HCT116 (cell line): ENCODE data around the gene RFTN1. TPM values are rescaled to one million over a fixed set of nuclear protein-coding genes. Genes with fewer than 3 reads are reported as not detected.

ENCODE experiments used
- ATAC-seq: fragments of 200-7000 bp; cut with Tn5 transposase; 2 replicates; pipeline ENCODE4 v1.9.1; 2020; ENCODE audit warnings: mild to moderate bottlenecking, moderate library complexity
- BruUV-seq: library from RNA; stranded (reverse); fragments of 400-500 nt; replicated peaks from 2 replicates; lab custom pipeline; 2021; lab: Mats Ljungman, UMichigan
- CTCF ChIA-PET: fragments of 300-600 bp; sonication (Branson Sonifier 250); formaldehyde crosslinking; loops from one replicate; lab custom pipeline; 2021; ENCODE audit warnings: antibody characterized with exemption; lab: Charles Lee
- POLR2A ChIA-PET: fragments of 300-600, 350-600 bp; sonication (Branson Sonifier 250); formaldehyde crosslinking; loops from one replicate; lab custom pipeline; 2021; ENCODE audit warnings: antibody characterized with exemption; lab: Charles Lee
- RAD21 ChIA-PET, 2 experiments: fragments of 300-600 bp; sonication (Branson Sonifier 250); formaldehyde crosslinking; loops; one replicate each; lab custom pipeline; 2023; ENCODE audit warnings: low total read pairs in 2 of 2; ENCODE audit not compliant: uncharacterized antibody in 2 of 2, unreplicated experiment in 2 of 2, low non-redundant PET in 1 of 2; lab: Charles Lee
- DNase-seq: peaks from one replicate; pipeline ENCODE4 v3.0.0-alpha.2; 2010; ENCODE audit warnings: low read depth, low spot score
- H2AFZ ChIP-seq: fragments of 200-600 bp; shearing (Covaris generic), sonication (generic); 2 replicates; pipeline ENCODE4 v1.6.1; 2017; ENCODE audit warnings: low read depth, mixed run types, mixed read lengths, antibody characterized with exemption, low read length; ENCODE audit not compliant: poor library complexity, severe bottlenecking
- H3K27ac ChIP-seq: 2 replicates; pipeline ENCODE4 v1.5.1; 2012; ENCODE audit warnings: low read depth, low read length
- H3K27me3 ChIP-seq: fragments of 200-600 bp; sonication (generic); 2 replicates; pipeline ENCODE4 v1.6.1; 2016; ENCODE audit warnings: mixed run types, low read length, mixed read lengths; ENCODE audit not compliant: insufficient read depth
- H3K36me3 ChIP-seq, 2 experiments: fragments of 200-500 bp in 1 of 2; fragments of 200-600 bp in 1 of 2; sonication (Bioruptor generic) in 1 of 2; sonication (generic) in 1 of 2; 2 replicates each; pipeline versions ENCODE4 v1.5.1 to v1.6.1; 2014 to 2016; ENCODE audit warnings: low read length in 2 of 2, inconsistent platforms in 1 of 2, mixed read lengths in 1 of 2, mixed run types in 1 of 2; ENCODE audit not compliant: insufficient read depth in 2 of 2, control insufficient read depth in 1 of 2
- H3K4me1 ChIP-seq, 2 experiments: fragments of 200-600 bp in 1 of 2; sonication (generic) in 1 of 2; 2 replicates each; pipeline versions ENCODE4 v1.5.1 to v1.6.1; 2012 to 2017; ENCODE audit warnings: low read length in 2 of 2, inconsistent platforms in 1 of 2, mild to moderate bottlenecking in 1 of 2, mixed read lengths in 1 of 2, mixed run types in 1 of 2, moderate library complexity in 1 of 2; ENCODE audit not compliant: insufficient read depth in 2 of 2, control insufficient read depth in 1 of 2
- H3K4me2 ChIP-seq: fragments of 200-600 bp; sonication (generic); 2 replicates; pipeline ENCODE4 v1.6.1; 2017; ENCODE audit warnings: mixed run types, low read length, mixed read lengths
- H3K4me3 ChIP-seq, 2 experiments: fragments of 200-600 bp in 1 of 2; sonication (generic) in 1 of 2; replicated peaks in 1 of 2; 2 replicates each; pipeline ENCODE4 v1.5.1; 2011 to 2016; ENCODE audit warnings: low read length in 2 of 2, control low read depth in 1 of 2, low read depth in 1 of 2, mild to moderate bottlenecking in 1 of 2, mixed read lengths in 1 of 2, mixed run types in 1 of 2
- H3K79me2 ChIP-seq: fragments of 200-600 bp; sonication (generic); 2 replicates; pipeline ENCODE4 v1.6.1; 2017; ENCODE audit warnings: mild to moderate bottlenecking, mixed run types, low read length, moderate library complexity, mixed read lengths; ENCODE audit not compliant: insufficient read depth
- H3K9ac ChIP-seq: fragments of 200-600 bp; sonication (generic); 2 replicates; pipeline ENCODE4 v1.6.1; 2016; ENCODE audit warnings: low read length, mixed read lengths
- H3K9me2 ChIP-seq: fragments of 200-600 bp; sonication (generic), shearing (Covaris generic); 2 replicates; pipeline ENCODE4 v1.6.1; 2017; ENCODE audit warnings: mixed run types, mild to moderate bottlenecking, moderate library complexity; ENCODE audit not compliant: insufficient read depth
- H3K9me3 ChIP-seq, 2 experiments: fragments of 200-500 bp in 1 of 2; fragments of 200-600 bp in 1 of 2; sonication (Bioruptor generic) in 1 of 2; sonication (generic) in 1 of 2; 2 replicates each; pipeline ENCODE4 v1.6.1; 2014 to 2017; ENCODE audit warnings: low read length in 2 of 2, mixed read lengths in 2 of 2, inconsistent platforms in 1 of 2, low read depth in 1 of 2, mild to moderate bottlenecking in 1 of 2, mixed run types in 1 of 2, moderate library complexity in 1 of 2; ENCODE audit not compliant: control insufficient read depth in 1 of 2, insufficient read depth in 1 of 2
- H4K20me1 ChIP-seq: fragments of 200-600 bp; sonication (generic), shearing (Covaris generic); 2 replicates; pipeline ENCODE4 v1.6.1; 2017; ENCODE audit warnings: mixed run types, mild to moderate bottlenecking, moderate library complexity; ENCODE audit not compliant: insufficient read depth
- ELF1 ChIP-seq: IDR thresholded peaks from 2 replicates; pipeline ENCODE4 v1.6.1; 2012; ENCODE audit warnings: low read depth, borderline replicate concordance
- JUND ChIP-seq: IDR thresholded peaks from 2 replicates; pipeline ENCODE4 v1.6.1; 2012
- POLR2A ChIP-seq: IDR thresholded peaks from 2 replicates; pipeline ENCODE4 v1.7.0; 2011; ENCODE audit warnings: borderline replicate concordance; ENCODE audit not compliant: insufficient read depth, insufficient read length; ENCODE audit errors: extremely low read depth
- POLR2AphosphoS5 ChIP-seq: IDR thresholded peaks from 2 replicates; pipeline ENCODE4 v1.6.1; 2011; ENCODE audit warnings: mild to moderate bottlenecking, low read depth, low read length, moderate library complexity
- SIN3A ChIP-seq: IDR thresholded peaks from 2 replicates; pipeline ENCODE4 v1.6.1; 2012; ENCODE audit warnings: low read depth
- intact Hi-C: fragments of 100-400 bp; cut with micrococcal nuclease; formaldehyde crosslinking; loops from 2 replicates; pipeline ENCODE4 v1.10.0; 2022
- total RNA-seq: library from RNA; stranded (reverse); gene quantifications from one replicate; pipeline ENCODE4 v1.2.1, GENCODE V29; 2021; ENCODE audit not compliant: unreplicated experiment
- TF ChIP-seq, protein P1 (sequence below): IDR thresholded peaks from 2 replicates; pipeline ENCODE4 v1.6.1; 2012; ENCODE audit warnings: low read depth
- TF ChIP-seq, protein P2 (sequence below): IDR thresholded peaks from 2 replicates; pipeline ENCODE4 v1.6.1; 2011; ENCODE audit warnings: mild to moderate bottlenecking, low read length, moderate library complexity; ENCODE audit not compliant: insufficient replicate concordance; ENCODE audit errors: extremely low read depth
- TF ChIP-seq, protein P3 (sequence below): IDR thresholded peaks from 2 replicates; pipeline ENCODE4 v1.6.1; 2012

The RFTN1 gene
- total RNA-seq, 1 experiment from 2014 or later: 3.9 TPM

DNA sequence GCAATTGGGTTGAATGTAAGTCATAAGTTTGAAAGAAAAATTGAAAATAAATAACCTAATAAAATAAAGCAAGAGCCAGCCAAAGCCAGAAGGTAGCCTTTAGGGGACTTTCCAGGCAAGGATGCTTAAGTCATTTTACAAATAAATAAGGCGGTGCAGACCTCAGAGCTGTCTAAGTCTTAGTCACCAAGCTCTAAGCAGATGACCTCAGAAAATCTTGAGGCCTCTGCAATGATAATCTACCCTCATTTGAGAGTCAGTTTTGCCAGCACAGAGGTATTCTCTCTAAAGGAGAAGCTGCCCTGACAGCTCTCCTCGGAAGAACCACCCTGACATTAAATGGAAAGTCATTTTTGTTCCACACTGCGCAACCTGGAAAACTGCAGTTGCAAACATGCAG is 134.6 kb downstream of the RFTN1 start (continued):
- TF ChIP-seq, protein P1, sequence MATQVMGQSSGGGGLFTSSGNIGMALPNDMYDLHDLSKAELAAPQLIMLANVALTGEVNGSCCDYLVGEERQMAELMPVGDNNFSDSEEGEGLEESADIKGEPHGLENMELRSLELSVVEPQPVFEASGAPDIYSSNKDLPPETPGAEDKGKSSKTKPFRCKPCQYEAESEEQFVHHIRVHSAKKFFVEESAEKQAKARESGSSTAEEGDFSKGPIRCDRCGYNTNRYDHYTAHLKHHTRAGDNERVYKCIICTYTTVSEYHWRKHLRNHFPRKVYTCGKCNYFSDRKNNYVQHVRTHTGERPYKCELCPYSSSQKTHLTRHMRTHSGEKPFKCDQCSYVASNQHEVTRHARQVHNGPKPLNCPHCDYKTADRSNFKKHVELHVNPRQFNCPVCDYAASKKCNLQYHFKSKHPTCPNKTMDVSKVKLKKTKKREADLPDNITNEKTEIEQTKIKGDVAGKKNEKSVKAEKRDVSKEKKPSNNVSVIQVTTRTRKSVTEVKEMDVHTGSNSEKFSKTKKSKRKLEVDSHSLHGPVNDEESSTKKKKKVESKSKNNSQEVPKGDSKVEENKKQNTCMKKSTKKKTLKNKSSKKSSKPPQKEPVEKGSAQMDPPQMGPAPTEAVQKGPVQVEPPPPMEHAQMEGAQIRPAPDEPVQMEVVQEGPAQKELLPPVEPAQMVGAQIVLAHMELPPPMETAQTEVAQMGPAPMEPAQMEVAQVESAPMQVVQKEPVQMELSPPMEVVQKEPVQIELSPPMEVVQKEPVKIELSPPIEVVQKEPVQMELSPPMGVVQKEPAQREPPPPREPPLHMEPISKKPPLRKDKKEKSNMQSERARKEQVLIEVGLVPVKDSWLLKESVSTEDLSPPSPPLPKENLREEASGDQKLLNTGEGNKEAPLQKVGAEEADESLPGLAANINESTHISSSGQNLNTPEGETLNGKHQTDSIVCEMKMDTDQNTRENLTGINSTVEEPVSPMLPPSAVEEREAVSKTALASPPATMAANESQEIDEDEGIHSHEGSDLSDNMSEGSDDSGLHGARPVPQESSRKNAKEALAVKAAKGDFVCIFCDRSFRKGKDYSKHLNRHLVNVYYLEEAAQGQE: no peak
- TF ChIP-seq, protein P2, sequence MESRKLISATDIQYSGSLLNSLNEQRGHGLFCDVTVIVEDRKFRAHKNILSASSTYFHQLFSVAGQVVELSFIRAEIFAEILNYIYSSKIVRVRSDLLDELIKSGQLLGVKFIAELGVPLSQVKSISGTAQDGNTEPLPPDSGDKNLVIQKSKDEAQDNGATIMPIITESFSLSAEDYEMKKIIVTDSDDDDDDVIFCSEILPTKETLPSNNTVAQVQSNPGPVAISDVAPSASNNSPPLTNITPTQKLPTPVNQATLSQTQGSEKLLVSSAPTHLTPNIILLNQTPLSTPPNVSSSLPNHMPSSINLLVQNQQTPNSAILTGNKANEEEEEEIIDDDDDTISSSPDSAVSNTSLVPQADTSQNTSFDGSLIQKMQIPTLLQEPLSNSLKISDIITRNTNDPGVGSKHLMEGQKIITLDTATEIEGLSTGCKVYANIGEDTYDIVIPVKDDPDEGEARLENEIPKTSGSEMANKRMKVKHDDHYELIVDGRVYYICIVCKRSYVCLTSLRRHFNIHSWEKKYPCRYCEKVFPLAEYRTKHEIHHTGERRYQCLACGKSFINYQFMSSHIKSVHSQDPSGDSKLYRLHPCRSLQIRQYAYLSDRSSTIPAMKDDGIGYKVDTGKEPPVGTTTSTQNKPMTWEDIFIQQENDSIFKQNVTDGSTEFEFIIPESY: no peak
- TF ChIP-seq JUND: no peak
- TF ChIP-seq POLR2AphosphoS5: no peak
- TF ChIP-seq, all 23 proteins: peak for 0

DNA sequence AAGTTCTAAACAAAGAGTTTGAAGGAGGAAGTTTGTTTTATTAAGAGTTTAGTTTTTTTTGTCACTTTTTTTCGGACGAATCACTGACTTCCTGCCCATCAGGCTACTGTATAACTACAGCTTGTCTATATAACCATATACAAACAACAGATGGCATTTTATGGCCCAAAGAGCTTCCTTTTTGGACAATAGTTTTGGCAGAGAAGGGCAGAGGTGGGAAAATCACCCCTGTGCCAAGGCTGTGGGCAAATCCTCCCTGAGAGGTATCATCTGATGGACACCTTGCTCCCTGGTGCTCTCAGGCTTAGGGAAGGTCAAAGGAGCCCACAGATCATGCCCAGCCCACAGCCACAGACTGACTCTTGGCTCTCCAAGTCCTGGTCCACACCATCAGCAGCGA is 135.1 kb downstream of the RFTN1 start:
- H3K9ac ChIP-seq: no peak overlapping the region
- TF ChIP-seq ELF1: no peak
- TF ChIP-seq SIN3A: no peak
- no peak for TF ChIP-seq POLR2A
- TF ChIP-seq, protein P2: no peak
- TF ChIP-seq, protein P3, sequence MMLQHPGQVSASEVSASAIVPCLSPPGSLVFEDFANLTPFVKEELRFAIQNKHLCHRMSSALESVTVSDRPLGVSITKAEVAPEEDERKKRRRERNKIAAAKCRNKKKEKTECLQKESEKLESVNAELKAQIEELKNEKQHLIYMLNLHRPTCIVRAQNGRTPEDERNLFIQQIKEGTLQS: no peak
- no peaks in the 10 kb centered on the region for H3K36me3 ChIP-seq
- H3K9me2 ChIP-seq: no peaks in the 10 kb centered on the region
- no TSS peak for BruUV-seq
- no peaks in the 10 kb centered on the region for H3K9me3 ChIP-seq
- no peaks in the 10 kb centered on the region for H4K20me1 ChIP-seq
- H3K79me2 ChIP-seq: no peaks in the 10 kb centered on the region
- no peaks in the 10 kb centered on the region for H3K27me3 ChIP-seq
- no peaks in the 10 kb centered on the region for H3K4me1 ChIP-seq
- H2AFZ ChIP-seq: no peak overlapping the region
- ChIA-PET CTCF (no interaction called here), RAD21 (no interaction called here), POLR2A (no interaction called here)
- ATAC-seq (no peak), DNase-seq (no peak)
- no peak overlapping the region for H3K4me3 ChIP-seq
- no peak overlapping the region for H3K4me2 ChIP-seq
- H3K27ac ChIP-seq: no peak overlapping the region
- intact Hi-C loops: no loop called here
